Measurements from ENCODE around the gene HINT1.

GRCh38 chr5:131185523-131186104 lies 20.6 kb upstream of the HINT1 start:
- no peak for TF ChIP-seq POLR2A (IDR thresholded peaks at IDR 0.05)
- no peak for TF ChIP-seq CTCF (IDR thresholded peaks at IDR 0.05)
